Measurements from ENCODE around the gene GOLGA3.

- TF ChIP-seq, protein P1, sequence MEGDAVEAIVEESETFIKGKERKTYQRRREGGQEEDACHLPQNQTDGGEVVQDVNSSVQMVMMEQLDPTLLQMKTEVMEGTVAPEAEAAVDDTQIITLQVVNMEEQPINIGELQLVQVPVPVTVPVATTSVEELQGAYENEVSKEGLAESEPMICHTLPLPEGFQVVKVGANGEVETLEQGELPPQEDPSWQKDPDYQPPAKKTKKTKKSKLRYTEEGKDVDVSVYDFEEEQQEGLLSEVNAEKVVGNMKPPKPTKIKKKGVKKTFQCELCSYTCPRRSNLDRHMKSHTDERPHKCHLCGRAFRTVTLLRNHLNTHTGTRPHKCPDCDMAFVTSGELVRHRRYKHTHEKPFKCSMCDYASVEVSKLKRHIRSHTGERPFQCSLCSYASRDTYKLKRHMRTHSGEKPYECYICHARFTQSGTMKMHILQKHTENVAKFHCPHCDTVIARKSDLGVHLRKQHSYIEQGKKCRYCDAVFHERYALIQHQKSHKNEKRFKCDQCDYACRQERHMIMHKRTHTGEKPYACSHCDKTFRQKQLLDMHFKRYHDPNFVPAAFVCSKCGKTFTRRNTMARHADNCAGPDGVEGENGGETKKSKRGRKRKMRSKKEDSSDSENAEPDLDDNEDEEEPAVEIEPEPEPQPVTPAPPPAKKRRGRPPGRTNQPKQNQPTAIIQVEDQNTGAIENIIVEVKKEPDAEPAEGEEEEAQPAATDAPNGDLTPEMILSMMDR (optimal IDR thresholded peaks at IDR 0.05 in 1 of 3, IDR thresholded peaks at IDR 0.05 in 1 of 3, conservative IDR thresholded peaks at IDR 0.05 in 1 of 3; ENCODE audit: extremely low read depth in 1 of 3, insufficient read depth in 2 of 3, low read length in 3 of 3): no peak
- TF ChIP-seq EZH2 (IDR thresholded peaks at IDR 0.05; ENCODE audit: low read length): no peak
Observed at GRCh38 chr12:132813443-132813842, 15.2 kb downstream of the GOLGA3 start.

Measured in keratinocyte (primary cell).